T47D (cell line): ENCODE results near the gene GUF1.

Source experiments
- DNase-seq, 2 experiments: peaks; one replicate each; pipeline versions ENCODE4 v3.0.0 to v3.0.0-alpha.2; 2011 to 2012; ENCODE audit warnings: low read depth in 1 of 2, low spot score in 1 of 2
- JUND ChIP-seq: IDR thresholded peaks from 2 replicates; pipeline ENCODE4 v1.6.1; 2012; ENCODE audit warnings: low read depth
- in situ Hi-C: cut with HindIII; loops from 2 replicates; pipeline ENCODE4 v1.10.0; 2016; ENCODE audit warnings: low sequenced_read_pairs, low pct_unique_long_range_greater_than_20kb

Gene GUF1

GRCh38 chr4:44668526-44668925 lies 9.7 kb upstream of the GUF1 start:
- no peak for TF ChIP-seq JUND
- in situ Hi-C loops, result no loop called here
- DNase-seq, result no peak

GRCh38 chr4:44670506-44671199 lies 7.6 kb upstream of the GUF1 start:
- in situ Hi-C loops, result no loop called here
- TF ChIP-seq JUND, result no peak
- no peak for DNase-seq

GRCh38 chr4:44671636-44672035 lies 6.6 kb upstream of the GUF1 start:
- no peak for DNase-seq
- TF ChIP-seq JUND, result no peak
- in situ Hi-C loops, result no loop called here

- TF ChIP-seq JUND, result no peak
- no peak for DNase-seq
- in situ Hi-C loops, result no loop called here
Observed at GRCh38 chr4:44674471-44674870, 3.7 kb upstream of the GUF1 start.

GRCh38 chr4:44675366-44675765 lies 2.9 kb upstream of the GUF1 start:
- in situ Hi-C loops, result no loop called here
- DNase-seq, result no peak
- no peak for TF ChIP-seq JUND

GRCh38 chr4:44679060-44679459 lies 840 bp downstream of the GUF1 start:
- DNase-seq, result peak in 1 of 2 experiments; percentile 1
- TF ChIP-seq JUND, result no peak
- in situ Hi-C loops, result no loop called here

- in situ Hi-C loops, result no loop called here
- DNase-seq, result no peak
- TF ChIP-seq JUND, result no peak
Observed at GRCh38 chr4:44684648-44685047, 6.4 kb downstream of the GUF1 start.

- no peak for TF ChIP-seq JUND
- no peak for DNase-seq
- in situ Hi-C loops, result no loop called here
Observed at GRCh38 chr4:44700427-44700826, 22.2 kb downstream of the GUF1 start.

GRCh38 chr4:44701037-44701436 lies 22.8 kb downstream of the GUF1 start:
- in situ Hi-C loops, result no loop called here
- DNase-seq, result no peak
- TF ChIP-seq JUND, result no peak

GRCh38 chr4:44704673-44705072 lies 26.5 kb downstream of the GUF1 start:
- in situ Hi-C loops, result no loop called here
- TF ChIP-seq JUND, result no peak
- DNase-seq, result no peak

- no peak for TF ChIP-seq JUND
- in situ Hi-C loops, result no loop called here
- DNase-seq, result no peak
Observed at GRCh38 chr4:44713125-44713524, 34.9 kb downstream of the GUF1 start.

- DNase-seq, result no peak
- TF ChIP-seq JUND, result no peak
- in situ Hi-C loops, result no loop called here
Observed at GRCh38 chr4:44716597-44716996, 38.4 kb downstream of the GUF1 start.

GRCh38 chr4:44720371-44720770 lies 42.2 kb downstream of the GUF1 start:
- no peak for DNase-seq
- no peak for TF ChIP-seq JUND
- in situ Hi-C loops, result no loop called here

- in situ Hi-C loops, result no loop called here
- DNase-seq, result no peak
- TF ChIP-seq JUND, result no peak
Observed at GRCh38 chr4:44722001-44722400, 43.8 kb downstream of the GUF1 start.
